HG02884 (cell line): Measurements from ENCODE around the gene FSTL1.
A peak's percentile ranks its signal among the peaks of the same experiment; 100 is the strongest.

Source experiments
- ATAC-seq: cut with Tn5 transposase; IDR thresholded peaks from one replicate; pipeline ENCODE4 v1.9.1; 2021; ENCODE audit warnings: mild to moderate bottlenecking, moderate library complexity; ENCODE audit not compliant: unreplicated experiment

The FSTL1 gene

GRCh38 chr3:120364101-120364500 is 86.7 kb downstream of the FSTL1 start:
- ATAC-seq, result no peak

DNA sequence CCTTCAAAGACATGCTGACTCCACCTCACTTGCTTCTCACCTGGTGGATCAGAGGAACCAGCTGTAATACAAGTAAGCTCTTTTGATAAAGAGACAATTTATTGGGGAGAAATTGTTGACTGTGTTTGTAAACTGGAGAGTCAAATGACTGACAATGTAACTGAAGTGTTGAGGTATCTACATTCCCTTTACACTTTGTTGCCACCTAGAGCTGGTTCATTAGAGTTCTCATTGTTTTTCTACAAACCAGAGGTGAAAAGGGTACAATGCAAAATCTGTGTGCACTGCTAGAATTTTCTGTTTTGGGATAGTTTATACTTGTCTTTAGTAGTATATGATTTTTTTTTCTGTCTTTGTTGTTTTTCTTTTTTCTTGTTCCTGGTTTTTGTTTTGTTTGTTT is 93.0 kb downstream of the FSTL1 start:
- ATAC-seq, result no peak

DNA sequence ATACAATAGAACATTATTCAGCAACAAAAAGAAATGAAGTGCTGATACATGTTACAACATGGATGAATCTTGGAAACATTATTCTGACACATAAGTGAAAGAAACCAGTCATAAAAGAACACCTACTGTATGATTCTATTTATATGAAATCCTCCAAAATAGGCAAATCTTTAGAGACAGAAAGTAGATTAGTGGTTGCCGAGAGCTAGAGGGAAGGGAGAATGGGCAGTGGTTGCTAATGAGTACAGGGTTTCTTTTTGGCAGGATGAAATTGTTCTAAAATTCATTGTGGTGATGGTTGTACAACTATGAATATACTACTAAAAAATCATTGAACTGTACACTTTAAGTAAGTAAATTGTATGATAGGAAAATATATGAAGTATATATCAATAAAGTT is 95.3 kb downstream of the FSTL1 start:
- ATAC-seq, result no peak

- ATAC-seq, result no peak
Observed at GRCh38 chr3:120353463-120353862, 97.3 kb downstream of the FSTL1 start.

DNA sequence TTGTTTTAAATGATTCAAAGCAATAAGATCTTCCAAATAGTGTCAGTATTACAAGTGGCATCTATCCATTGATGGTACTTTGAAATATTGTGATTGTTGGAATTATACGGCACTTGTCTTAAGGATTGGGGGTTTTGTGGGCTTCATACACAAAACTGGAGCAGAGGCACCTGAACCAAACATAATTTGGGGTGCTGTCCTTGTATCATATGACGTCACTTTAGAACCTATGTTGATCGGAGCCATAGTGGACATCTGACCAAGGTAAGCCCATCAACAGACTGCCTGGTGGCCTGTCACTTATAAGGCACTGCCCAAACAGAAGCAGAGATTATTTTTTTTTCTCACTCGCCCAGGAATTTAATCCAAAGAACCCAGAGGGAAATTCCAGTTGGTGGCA is 98.8 kb downstream of the FSTL1 start:
- ATAC-seq, result no peak

- no peak for ATAC-seq
Observed at GRCh38 chr3:120350401-120350941, 100.3 kb downstream of the FSTL1 start.

GRCh38 chr3:120349855-120350125 is 101.0 kb downstream of the FSTL1 start:
- no peak for ATAC-seq

DNA sequence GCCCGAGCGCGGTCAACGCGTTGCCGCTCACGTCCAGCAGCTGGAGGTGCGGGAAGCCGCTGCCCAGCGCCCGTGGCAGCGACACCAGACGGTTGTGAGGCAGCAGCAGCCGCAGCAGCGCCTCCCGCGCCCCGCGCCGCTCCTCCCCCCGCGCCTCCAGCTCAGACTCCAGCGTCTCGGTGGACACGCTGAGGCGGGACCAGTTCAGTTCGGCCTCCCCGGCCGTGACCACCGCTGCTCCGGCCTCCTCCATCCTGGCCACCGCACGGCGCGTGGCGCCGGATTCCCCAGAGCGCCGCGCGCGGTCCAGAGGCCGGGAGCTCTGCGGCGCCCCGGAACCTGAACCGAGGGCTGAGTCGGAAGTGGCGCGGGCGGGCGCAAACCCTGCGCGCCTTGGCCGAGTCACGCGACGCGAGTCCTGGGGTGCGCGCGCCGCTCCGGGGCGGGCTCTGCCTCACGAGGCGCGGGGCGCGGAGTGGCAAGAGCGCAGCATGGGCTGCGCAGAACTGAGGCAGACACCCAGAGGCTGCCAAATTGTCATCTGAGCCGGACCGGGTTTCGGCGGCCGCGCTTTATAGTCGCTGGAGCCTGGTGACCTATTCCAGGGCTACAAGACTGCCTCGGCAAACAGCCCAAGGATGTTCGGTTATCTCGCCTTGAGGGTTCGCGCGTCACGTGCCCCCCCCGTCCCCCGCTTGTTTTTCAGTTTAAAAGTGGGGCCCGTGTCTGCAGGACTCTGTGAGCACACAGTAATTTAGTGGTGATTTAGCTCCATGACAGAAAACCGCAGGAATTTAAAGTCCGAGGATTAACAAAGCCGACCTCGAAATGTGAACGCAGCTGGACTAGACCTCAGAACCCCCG is 101.6 kb downstream of the FSTL1 start, which contains the start of gene LRRC58:
LRRC58 (minus strand) TSS at position 364 of the 864 bp plus-strand sequence; CDS start at position 253, 111 bp downstream.
- peak; percentile 75 for ATAC-seq

DNA sequence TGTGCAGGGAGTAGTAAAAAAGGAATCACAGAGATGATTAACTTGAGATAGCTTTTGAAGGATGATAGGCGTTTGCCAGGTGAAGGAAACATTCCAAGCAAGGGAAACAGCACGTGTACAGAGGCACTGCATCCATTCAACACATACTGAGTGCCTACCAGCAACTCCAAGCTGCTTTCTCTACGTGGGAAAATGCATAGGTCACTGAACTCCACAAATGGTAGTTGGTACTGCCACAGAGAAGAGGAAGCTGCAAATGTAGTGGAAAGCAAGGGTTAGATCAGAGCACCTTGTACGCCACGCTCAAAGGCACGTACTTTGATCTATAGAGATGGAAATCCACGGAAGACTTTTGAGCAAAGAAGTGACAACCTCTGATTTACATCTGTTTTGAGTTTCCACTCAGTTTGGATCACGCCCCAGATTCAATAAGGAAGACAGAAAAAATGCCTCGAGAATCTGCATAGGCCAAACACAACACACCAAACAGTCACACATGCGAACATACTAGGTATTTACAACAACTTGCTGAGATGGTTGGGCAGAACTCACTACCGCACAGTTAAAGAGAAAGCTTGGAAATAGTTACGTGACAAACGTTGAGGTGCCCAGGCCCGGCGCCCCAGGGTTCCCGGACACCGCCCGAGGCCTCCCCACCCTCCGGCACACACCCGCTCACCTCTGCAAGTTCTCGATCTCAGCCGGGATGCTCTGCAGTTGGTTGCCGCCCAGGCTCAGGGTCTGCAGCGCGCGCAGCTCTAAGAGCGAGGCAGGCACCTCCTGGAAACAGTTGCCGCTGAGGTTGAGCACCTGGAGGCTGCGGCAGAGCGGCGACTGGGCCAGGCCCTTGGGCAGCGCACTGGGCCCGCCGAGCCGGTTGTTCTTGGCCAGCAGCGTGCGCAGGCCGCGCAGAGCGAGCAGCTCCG is 102.5 kb downstream of the FSTL1 start:
- peak; percentile 35 for ATAC-seq

DNA sequence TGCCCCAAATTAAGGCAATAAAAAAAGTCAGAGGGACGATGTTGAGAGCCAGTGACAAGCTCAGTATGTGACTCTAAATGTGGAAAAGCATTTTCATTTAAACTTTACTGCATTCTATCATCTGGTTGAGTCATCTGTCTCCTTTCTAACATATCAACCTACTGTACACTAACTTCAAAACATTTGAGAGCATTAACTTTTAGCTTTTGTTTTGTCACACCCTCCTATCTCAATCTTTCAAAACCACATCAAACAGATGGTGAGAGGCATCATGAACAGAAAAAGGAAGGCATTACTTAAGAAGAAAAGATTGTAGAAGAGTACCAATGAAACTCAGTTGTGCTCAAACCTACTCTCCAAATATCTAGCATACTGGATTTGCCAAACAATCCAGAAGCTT is 106.4 kb downstream of the FSTL1 start:
- no peak for ATAC-seq
